IPS-18a (cell line): ENCODE measurements around the gene MEGF8.

ENCODE experiments used
- H3K27ac ChIP-seq: one replicate; pipeline ENCODE4 v1.5.1; 2013; ENCODE audit warnings: low read length
- H3K27me3 ChIP-seq: one replicate; pipeline ENCODE4 v1.6.1; 2013; ENCODE audit warnings: mild to moderate bottlenecking, low read length; ENCODE audit not compliant: control insufficient read depth, insufficient read depth
- H3K36me3 ChIP-seq: one replicate; pipeline ENCODE4 v1.6.1; 2013; ENCODE audit warnings: low read depth, low read length; ENCODE audit not compliant: control insufficient read depth
- H3K4me1 ChIP-seq: one replicate; pipeline ENCODE4 v1.6.1; 2013; ENCODE audit warnings: low read depth, low read length; ENCODE audit not compliant: control insufficient read depth
- H3K4me3 ChIP-seq: one replicate; pipeline ENCODE4 v1.5.1; 2013; ENCODE audit warnings: low read length
- H3K9ac ChIP-seq: one replicate; pipeline ENCODE4 v1.6.1; 2013; ENCODE audit warnings: mild to moderate bottlenecking, low read length, moderate library complexity
- H3K9me3 ChIP-seq: one replicate; pipeline ENCODE4 v1.6.1; 2013; ENCODE audit warnings: low read depth, low read length; ENCODE audit not compliant: control insufficient read depth

MEGF8 gene

GRCh38 chr19:42368360-42368759 is 42.9 kb downstream of the MEGF8 start:
- no peak overlapping the region for H3K27ac ChIP-seq
- H3K36me3 ChIP-seq: no peaks in the 10 kb centered on the region
- no peak overlapping the region for H3K9ac ChIP-seq
- H3K4me1 ChIP-seq: peaks cover 21% of the 10 kb centered on the region
- no peak overlapping the region for H3K4me3 ChIP-seq
- no peaks in the 10 kb centered on the region for H3K27me3 ChIP-seq
- H3K9me3 ChIP-seq: no peaks in the 10 kb centered on the region

- Histone ChIP-seq H3K4me1 (peaks cover 21% of the 10 kb centered on the region), H3K4me3 (no peak overlapping the region), H3K9me3 (no peaks in the 10 kb centered on the region), H3K36me3 (no peaks in the 10 kb centered on the region), H3K27me3 (no peaks in the 10 kb centered on the region), H3K27ac (no peak overlapping the region), H3K9ac (no peak overlapping the region)
Observed at GRCh38 chr19:42368765-42369164, 43.3 kb downstream of the MEGF8 start.

- peak overlapping the region; percentile 22 for H3K9ac ChIP-seq
- no peaks in the 10 kb centered on the region for H3K36me3 ChIP-seq
- H3K9me3 ChIP-seq: no peaks in the 10 kb centered on the region
- H3K27me3 ChIP-seq: no peaks in the 10 kb centered on the region
- no peak overlapping the region for H3K27ac ChIP-seq
- H3K4me1 ChIP-seq: peaks cover 21% of the 10 kb centered on the region
- no peak overlapping the region for H3K4me3 ChIP-seq
Observed at GRCh38 chr19:42369433-42370067, 44.1 kb downstream of the MEGF8 start.

- H3K36me3 ChIP-seq: peaks cover 3% of the 10 kb centered on the region
- no peaks in the 10 kb centered on the region for H3K27me3 ChIP-seq
- H3K9ac ChIP-seq: peak overlapping the region; percentile 22
- peaks cover 21% of the 10 kb centered on the region for H3K4me1 ChIP-seq
- no peak overlapping the region for H3K27ac ChIP-seq
- H3K4me3 ChIP-seq: peak overlapping the region; percentile 13
- no peaks in the 10 kb centered on the region for H3K9me3 ChIP-seq
Observed at GRCh38 chr19:42370068-42370520, 44.7 kb downstream of the MEGF8 start.

- H3K27ac ChIP-seq: no peak overlapping the region
- peaks cover 5% of the 10 kb centered on the region for H3K36me3 ChIP-seq
- H3K9me3 ChIP-seq: no peaks in the 10 kb centered on the region
- no peak overlapping the region for H3K9ac ChIP-seq
- H3K4me1 ChIP-seq: peaks cover 21% of the 10 kb centered on the region
- H3K4me3 ChIP-seq: peak overlapping the region; percentile 13
- no peaks in the 10 kb centered on the region for H3K27me3 ChIP-seq
Observed at GRCh38 chr19:42370626-42371175, 45.3 kb downstream of the MEGF8 start.

DNA sequence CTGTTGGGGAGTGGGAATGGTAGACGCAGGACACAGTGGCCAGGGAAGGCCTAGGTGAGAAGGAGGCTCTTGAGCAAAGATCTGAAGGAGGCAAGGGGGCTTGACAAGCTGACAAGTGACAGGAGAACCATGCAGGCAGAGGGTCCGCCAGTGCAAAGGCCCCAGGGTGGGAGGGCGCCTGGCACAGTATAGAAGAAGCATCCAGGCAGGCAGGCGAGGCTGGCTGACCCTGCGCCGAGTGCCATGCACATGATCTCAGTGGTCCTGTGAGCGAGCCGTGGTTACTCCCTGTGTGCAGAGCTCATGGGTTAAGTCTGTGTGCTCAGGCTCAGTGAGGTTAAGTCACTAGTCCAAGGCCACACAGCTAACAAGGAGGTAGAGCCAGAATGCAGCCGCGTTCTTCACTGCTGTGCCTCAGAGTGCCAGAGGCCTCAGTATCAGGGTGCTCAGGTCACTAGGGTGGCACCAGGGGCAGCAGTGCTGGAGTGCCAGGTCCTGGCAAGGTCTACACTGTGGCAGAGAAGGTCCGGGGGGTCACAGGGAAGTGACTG is 49.5 kb downstream of the MEGF8 start:
- no peaks in the 10 kb centered on the region for H3K27me3 ChIP-seq
- H3K4me3 ChIP-seq: no peak overlapping the region
- H3K9ac ChIP-seq: no peak overlapping the region
- peaks cover 13% of the 10 kb centered on the region for H3K4me1 ChIP-seq
- H3K27ac ChIP-seq: no peak overlapping the region
- peaks cover 5% of the 10 kb centered on the region for H3K36me3 ChIP-seq
- no peaks in the 10 kb centered on the region for H3K9me3 ChIP-seq

GRCh38 chr19:42375415-42376176 is 50.2 kb downstream of the MEGF8 start:
- Histone ChIP-seq H3K9ac (no peak overlapping the region), H3K27ac (no peak overlapping the region), H3K27me3 (no peaks in the 10 kb centered on the region), H3K4me1 (peaks cover 6% of the 10 kb centered on the region), H3K36me3 (peaks cover 5% of the 10 kb centered on the region), H3K4me3 (no peak overlapping the region), H3K9me3 (no peaks in the 10 kb centered on the region)

GRCh38 chr19:42376177-42376555 is 50.7 kb downstream of the MEGF8 start:
- Histone ChIP-seq H3K27me3 (no peaks in the 10 kb centered on the region), H3K27ac (no peak overlapping the region), H3K4me1 (peaks cover 2% of the 10 kb centered on the region), H3K4me3 (no peak overlapping the region), H3K9ac (no peak overlapping the region), H3K36me3 (peaks cover 5% of the 10 kb centered on the region), H3K9me3 (no peaks in the 10 kb centered on the region)

DNA sequence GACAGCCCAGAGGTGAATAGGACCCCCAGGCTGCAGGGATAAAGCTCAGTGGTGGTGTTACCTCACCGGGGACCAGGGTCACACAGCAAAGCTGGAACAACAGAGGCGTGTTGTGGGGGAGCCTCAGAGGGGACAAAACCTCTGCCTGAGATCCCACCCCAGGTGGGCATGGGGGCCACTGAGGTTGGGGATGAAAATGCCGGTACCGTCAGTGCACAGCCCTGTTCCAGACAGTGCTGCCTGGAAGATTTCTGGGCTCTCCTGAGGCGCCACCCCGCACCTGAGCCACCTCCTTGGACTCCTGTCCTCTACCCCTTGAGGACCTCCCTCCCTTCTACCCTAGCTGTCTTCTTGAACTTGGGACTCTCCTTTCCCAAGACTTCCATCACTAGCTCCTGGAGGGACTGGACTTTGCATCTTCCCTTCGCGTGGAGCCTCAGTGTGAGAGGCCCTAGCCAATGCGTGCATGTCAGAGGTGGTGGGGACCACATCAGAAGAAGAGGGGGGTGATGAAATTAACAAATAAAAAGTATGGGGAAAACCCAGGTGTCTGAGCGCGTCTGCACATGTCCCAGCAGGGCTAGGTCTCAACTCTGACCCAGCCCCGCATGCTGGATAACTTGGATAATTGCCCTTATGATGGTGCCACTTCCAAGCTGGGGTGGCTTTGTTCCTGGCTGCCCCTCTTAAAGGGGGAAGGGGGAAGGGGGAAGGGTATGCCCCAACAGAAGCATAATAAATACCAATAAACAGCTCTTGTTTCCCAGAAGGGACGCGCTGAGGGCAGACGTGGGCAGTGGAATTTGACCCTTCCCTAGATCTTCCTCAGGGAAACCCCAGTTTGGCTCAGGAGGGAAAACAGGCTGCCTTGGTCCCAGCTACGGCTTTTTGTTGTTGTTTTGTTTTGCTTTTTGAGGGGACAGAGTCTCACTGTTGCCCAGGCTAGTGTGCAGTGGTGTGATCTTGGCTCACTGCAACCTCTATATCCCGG is 53.1 kb downstream of the MEGF8 start:
- Histone ChIP-seq H3K9ac (no peak overlapping the region), H3K27ac (no peak overlapping the region), H3K4me3 (no peak overlapping the region), H3K36me3 (peaks cover 5% of the 10 kb centered on the region), H3K4me1 (no peaks in the 10 kb centered on the region), H3K27me3 (no peaks in the 10 kb centered on the region), H3K9me3 (no peaks in the 10 kb centered on the region)

DNA sequence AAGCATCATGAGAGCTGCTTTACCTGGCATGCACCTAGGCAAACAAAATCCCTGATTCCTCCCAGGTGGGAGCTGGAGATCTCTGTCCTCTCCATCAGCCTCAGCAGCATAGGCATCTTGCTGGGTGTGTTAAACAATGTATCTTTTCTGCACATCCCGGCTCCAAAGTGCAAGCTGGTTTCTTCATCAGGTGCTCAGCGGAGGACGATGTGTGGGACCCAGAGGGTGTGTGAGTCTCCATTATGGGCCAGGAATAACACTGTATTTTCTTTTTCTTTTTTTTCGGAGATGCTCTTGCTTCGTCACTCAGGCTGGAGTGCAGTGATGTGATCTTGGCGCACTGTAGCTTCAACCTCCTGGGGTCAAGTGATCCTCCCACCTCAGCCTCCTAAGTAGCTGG is 54.7 kb downstream of the MEGF8 start:
- Histone ChIP-seq H3K9me3 (no peaks in the 10 kb centered on the region), H3K4me1 (no peaks in the 10 kb centered on the region), H3K4me3 (no peak overlapping the region), H3K27me3 (no peaks in the 10 kb centered on the region), H3K9ac (no peak overlapping the region), H3K27ac (no peak overlapping the region), H3K36me3 (peaks cover 2% of the 10 kb centered on the region)
